GM19324 (cell line): Measurements from ENCODE around the gene ZW10.

Experiments
- ATAC-seq: cut with Tn5 transposase; IDR thresholded peaks from one replicate; pipeline ENCODE4 v1.9.1; 2021; ENCODE audit warnings: mild to moderate bottlenecking, moderate library complexity; ENCODE audit not compliant: unreplicated experiment, low FRiP score

Gene ZW10

GRCh38 chr11:113698515-113698914, 75.0 kb downstream of the ZW10 start:
- ATAC-seq = no peak

- no peak for ATAC-seq
Observed at GRCh38 chr11:113697756-113698407, 75.6 kb downstream of the ZW10 start.

GRCh38 chr11:113697111-113697510, 76.4 kb downstream of the ZW10 start:
- ATAC-seq = no peak

- no peak for ATAC-seq
Observed at GRCh38 chr11:113695207-113695606, 78.3 kb downstream of the ZW10 start.

GRCh38 chr11:113694390-113694789, 79.1 kb downstream of the ZW10 start:
- no peak for ATAC-seq

- ATAC-seq = no peak
Observed at GRCh38 chr11:113693030-113693429, 80.5 kb downstream of the ZW10 start.

GRCh38 chr11:113690619-113691569, 82.6 kb downstream of the ZW10 start:
- no peak for ATAC-seq

GRCh38 chr11:113689768-113690618, 83.5 kb downstream of the ZW10 start:
- no peak for ATAC-seq

GRCh38 chr11:113685654-113686359, 87.7 kb downstream of the ZW10 start:
- ATAC-seq = no peak

- ATAC-seq = no peak
Observed at GRCh38 chr11:113684496-113684895, 89.0 kb downstream of the ZW10 start.

GRCh38 chr11:113683481-113684046, 89.9 kb downstream of the ZW10 start:
- no peak for ATAC-seq
